ENCODE data around the gene ADGRF4.

Gene ADGRF4

DNA sequence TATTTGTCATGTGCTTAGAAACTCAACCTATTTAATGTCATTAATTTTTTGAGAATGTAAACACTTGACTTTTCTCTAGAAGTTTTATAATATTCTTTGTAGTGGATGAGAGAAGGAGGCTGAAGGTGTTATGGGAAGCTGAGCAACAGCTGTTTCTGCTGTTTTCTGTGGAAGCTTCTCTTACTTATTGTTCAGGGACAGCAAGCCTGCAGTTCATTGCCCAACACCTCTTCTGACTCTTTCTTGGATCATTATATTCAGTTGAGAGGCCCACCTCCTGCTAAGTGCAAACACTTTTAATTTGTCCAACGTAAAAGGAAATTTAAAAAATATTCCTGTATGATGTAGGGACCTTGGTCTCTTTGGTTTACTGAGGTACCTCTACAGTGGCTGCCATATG lies 12.0 kb upstream of the ADGRF4 start:
- DNase-seq, result no peak

GRCh38 chr6:47687432-47687831 lies 10.9 kb upstream of the ADGRF4 start:
- DNase-seq, result no peak

DNA sequence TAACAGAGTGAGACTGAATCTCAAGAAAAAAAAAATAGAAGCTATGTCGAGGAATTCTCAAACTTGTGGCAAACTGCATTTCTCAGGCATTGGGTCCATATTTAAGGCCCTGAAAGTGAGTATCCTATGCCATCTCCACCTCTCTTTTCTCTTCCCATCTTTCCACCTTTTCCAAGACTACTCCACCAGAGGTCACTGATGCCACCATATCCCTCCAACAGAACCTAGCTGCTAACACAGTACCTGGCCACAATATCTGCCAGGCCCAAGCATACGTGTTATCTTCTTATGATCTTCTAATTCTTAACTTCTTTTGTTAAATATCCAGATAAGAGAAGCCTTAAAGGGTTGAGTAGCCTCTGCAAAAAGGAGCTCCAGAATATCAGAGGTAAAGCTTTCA lies 8.2 kb upstream of the ADGRF4 start:
- no peak for DNase-seq

DNA sequence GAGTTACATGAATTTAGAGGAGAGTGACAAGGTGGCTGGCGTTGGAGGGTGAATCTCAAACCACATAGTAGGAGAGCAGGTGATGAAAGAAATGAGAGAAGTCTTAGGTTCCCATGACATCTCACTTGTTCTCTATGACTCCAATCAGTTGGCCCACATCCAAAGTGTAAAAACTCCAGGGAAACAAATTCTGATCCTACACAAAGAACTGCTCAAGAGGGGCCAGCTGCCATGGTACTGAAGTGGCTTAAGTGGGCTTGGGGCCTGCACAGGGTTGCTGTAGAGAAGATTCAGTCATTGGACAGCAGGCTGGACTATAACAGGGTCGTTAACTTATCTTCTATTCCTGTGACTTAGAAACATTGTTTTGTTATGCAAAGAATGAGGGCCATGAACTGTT lies 7.6 kb upstream of the ADGRF4 start:
- no peak for DNase-seq

DNA sequence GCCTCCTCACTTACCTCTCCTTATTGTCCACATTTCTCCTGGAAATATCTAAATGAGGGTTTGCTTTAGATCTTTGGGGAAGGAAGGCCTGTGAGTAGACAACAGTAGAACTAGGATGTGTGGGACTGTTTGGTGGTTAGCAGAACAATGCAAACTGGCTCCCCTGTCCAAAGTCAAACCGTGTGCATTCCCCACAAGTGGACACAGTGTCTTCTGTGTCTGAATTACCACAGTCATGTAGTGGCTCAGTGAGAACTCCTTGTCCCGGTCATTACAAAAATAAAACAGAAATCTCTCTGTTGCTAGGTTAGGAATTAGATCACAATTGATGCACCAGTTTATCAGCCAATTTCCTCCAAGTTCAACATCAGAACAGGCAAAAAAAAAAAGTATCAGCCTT lies 455 bp upstream of the ADGRF4 start:
- no peak for DNase-seq

- DNase-seq, result no peak
Observed at GRCh38 chr6:47700053-47700452, 1.7 kb downstream of the ADGRF4 start.

- no peak for DNase-seq
Observed at GRCh38 chr6:47700596-47700995, 2.2 kb downstream of the ADGRF4 start.

DNA sequence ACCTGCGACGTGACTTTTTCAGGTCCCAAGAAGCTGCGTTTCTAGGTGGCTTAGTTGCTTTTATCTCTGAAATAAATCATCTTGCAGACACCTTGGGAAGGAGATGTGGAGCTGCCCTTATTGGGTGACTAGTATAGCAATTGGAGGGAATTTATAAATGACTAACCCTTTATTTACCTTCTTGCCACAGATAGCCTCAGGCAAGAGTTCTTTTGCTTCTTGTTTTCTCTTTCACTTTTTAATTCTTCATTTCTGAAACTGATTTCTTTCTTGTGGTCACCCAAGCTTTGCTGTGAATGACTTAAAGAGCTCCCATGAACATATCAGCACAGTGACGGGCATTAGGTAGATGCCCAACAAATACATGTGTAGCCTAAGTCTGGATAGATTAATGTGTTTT lies 3.0 kb downstream of the ADGRF4 start:
- DNase-seq, result no peak

DNA sequence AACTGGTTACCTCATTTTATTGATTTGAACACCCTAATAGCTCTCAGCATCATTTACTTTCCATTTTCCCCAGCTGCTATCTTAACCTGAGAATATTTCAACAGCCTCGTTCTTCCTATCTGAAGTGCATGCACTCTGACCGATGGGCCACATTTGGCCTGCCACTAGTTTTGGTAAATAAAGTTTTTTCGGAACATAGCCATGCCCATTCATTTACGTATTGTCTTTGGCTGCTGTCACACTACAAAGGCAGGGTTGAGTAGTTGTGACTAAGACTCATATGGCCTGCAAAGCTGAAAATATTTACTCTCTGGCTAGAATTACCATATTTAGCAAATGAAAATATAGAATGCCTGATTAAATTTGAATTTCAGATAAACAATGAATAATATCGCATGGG lies 10.8 kb downstream of the ADGRF4 start:
- no peak for DNase-seq

GRCh38 chr6:47710295-47710694 lies 11.9 kb downstream of the ADGRF4 start:
- no peak for DNase-seq

- DNase-seq, result no peak
Observed at GRCh38 chr6:47713200-47713599, 14.8 kb downstream of the ADGRF4 start.

GRCh38 chr6:47714802-47715201 lies 16.4 kb downstream of the ADGRF4 start:
- DNase-seq, result no peak

DNA sequence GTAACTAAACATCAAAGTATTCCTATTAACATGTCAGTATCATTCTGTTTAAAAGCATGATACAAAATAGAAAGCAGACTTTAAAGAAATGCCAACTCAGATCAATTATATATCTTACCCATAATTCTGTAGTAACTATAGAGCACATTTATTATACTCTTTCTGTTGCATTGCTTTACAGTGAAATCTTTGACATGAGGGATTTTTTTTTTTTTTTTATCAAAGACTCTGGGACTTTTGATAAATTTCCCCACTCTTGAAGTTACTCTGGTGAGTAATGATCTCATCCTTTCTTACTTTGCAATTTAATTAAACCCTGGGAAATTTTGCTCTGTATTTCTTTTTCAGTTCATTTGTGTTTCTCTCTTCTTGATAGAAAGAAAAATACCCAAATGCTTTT lies 17.4 kb downstream of the ADGRF4 start:
- DNase-seq, result no peak

GRCh38 chr6:47716207-47716606 lies 17.8 kb downstream of the ADGRF4 start:
- DNase-seq, result no peak

GRCh38 chr6:47718571-47718970 lies 20.2 kb downstream of the ADGRF4 start:
- no peak for DNase-seq

- no peak for DNase-seq
Observed at GRCh38 chr6:47721189-47721588, 22.8 kb downstream of the ADGRF4 start.

- DNase-seq, result no peak
Observed at GRCh38 chr6:47722194-47722593, 23.8 kb downstream of the ADGRF4 start.

DNA sequence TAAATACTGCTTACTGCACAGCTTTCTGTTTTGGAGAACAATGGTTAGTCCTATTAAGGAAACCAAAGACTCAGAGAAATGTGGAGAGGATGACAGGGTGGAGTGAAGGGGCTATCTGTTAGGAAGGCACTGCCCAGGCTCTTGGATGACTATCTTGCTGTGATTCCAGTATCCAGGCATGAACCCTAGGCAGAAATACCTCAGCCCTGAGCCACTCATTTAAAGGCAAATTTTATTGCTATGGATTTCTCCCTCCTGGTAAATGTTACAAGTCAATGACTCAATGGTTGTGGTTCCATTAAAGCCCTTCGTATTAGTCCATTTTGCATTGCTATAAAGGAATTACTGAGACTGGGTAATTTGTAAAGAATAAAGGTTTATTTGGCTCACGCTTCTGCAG lies 25.9 kb downstream of the ADGRF4 start:
- no peak for DNase-seq

GRCh38 chr6:47727391-47727790 lies 29.0 kb downstream of the ADGRF4 start:
- DNase-seq, result no peak

- DNase-seq, result no peak
Observed at GRCh38 chr6:47729019-47729418, 30.6 kb downstream of the ADGRF4 start.

- no peak for DNase-seq
Observed at GRCh38 chr6:47729457-47729856, 31.1 kb downstream of the ADGRF4 start.

DNA sequence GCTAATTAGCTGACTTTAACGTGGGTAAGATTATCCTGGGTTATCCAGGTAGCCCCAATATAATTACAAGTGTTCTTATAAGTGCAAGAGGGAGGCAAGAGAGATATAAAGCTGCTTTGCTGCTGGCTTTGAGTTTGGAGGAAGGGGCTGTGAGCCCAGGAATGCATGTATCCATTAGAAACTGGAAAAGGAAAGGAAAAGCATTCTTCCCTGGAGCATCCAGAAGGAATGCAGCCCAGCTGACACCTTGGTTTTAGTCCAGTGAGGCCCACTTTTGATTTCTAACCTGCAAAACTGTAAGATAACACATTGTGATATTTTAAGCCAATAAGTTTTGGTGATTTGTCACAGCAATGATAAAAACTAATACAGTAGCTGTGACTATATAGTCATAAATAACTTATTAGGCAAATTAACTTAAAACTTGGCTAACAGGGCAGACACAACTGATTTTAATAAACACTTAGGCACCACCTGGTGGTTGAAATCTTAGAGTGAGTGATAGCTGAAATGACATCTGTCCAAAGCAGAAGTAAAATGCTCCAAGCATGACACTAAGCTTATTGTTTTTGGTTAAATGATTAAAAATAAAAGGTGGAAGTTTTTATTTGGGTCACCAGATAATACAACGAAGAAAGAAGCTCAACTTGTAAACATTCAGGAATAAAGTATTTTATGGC lies 35.6 kb downstream of the ADGRF4 start:
- DNase-seq, result no peak

GRCh38 chr6:47734831-47735481 lies 36.6 kb downstream of the ADGRF4 start:
- no peak for DNase-seq

DNA sequence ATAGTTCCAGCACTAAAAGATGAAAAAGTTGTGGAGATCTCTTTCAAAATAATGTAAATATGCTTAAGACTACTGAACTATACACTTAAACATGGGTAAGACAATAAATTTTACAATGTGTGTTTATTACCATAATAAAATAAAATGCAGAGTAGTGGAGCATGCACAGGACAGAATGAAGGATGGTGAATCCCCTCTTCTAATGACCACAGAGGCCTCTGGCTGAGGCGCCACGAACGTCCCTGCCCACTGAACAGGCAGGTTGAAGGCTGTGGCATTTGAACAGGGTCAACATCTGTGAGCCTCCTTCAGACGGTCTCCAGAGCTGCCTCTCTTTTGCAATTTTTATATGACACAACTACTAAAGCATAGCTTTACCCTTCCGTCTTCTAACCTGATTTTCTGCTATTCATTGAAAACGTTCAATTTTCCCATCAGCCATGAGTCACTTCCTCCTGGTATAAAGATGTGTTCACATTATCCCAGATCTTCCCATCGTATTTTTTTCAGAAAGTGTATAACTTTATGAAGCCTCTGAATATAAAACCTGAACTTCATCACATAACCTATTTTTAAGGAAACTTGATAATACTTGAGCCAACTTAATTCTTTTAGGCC lies 37.8 kb downstream of the ADGRF4 start:
- no peak for DNase-seq

- DNase-seq, result no peak
Observed at GRCh38 chr6:47737406-47737805, 39.0 kb downstream of the ADGRF4 start.
